SU-DHL-6 (cell line): ENCODE measurements around the gene EDAR.

Source experiments
- EZH2phosphoT487 ChIP-seq: fragments of 200-600 bp; sonication (generic), shearing (Covaris generic); conservative IDR thresholded peaks from 2 replicates; pipeline ENCODE4 v1.6.1; 2018; ENCODE audit warnings: mild to moderate bottlenecking, antibody characterized with exemption, low read length, moderate library complexity, mixed read lengths
- TF ChIP-seq, protein P1 (sequence below): fragments of 200-600 bp; sonication (generic); IDR thresholded peaks from one replicate; pipeline ENCODE4 v1.5.1; 2017; ENCODE audit warnings: antibody characterized with exemption, mild to moderate bottlenecking, low read length, moderate library complexity; ENCODE audit not compliant: insufficient read depth, poor library complexity, severe bottlenecking

DNA sequence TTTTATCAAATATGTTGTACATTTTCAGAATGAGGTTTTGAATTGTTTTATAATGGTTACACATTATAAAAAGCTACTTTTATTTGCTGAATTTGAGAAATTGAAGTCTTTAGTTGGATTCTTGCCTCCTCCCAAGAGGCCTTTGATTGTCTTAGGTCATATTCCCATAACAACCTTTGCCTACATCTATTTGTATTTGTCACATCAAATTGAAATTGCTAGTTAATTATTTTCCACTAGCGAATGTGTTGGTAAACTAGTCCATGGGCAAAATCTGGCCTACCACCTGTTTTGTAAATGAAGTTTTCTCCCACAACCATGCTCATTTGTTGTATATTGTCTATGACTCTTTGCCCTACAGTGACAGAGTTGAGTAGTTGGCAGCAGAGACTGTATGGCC lies 142.0 kb downstream of the EDAR start:
- TF ChIP-seq, protein P1, sequence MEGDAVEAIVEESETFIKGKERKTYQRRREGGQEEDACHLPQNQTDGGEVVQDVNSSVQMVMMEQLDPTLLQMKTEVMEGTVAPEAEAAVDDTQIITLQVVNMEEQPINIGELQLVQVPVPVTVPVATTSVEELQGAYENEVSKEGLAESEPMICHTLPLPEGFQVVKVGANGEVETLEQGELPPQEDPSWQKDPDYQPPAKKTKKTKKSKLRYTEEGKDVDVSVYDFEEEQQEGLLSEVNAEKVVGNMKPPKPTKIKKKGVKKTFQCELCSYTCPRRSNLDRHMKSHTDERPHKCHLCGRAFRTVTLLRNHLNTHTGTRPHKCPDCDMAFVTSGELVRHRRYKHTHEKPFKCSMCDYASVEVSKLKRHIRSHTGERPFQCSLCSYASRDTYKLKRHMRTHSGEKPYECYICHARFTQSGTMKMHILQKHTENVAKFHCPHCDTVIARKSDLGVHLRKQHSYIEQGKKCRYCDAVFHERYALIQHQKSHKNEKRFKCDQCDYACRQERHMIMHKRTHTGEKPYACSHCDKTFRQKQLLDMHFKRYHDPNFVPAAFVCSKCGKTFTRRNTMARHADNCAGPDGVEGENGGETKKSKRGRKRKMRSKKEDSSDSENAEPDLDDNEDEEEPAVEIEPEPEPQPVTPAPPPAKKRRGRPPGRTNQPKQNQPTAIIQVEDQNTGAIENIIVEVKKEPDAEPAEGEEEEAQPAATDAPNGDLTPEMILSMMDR, result no peak
- no peak for TF ChIP-seq EZH2phosphoT487
